K562 (cell line): Measurements from ENCODE around the gene NOSTRIN. TPM values are rescaled to one million over a fixed set of nuclear protein-coding genes. Genes with fewer than 3 reads are reported as not detected.

ENCODE experiments used
- CHCHD3 ChIP-seq: fragments of 250-450 bp; sonication (Bioruptor Pico); IDR thresholded peaks from 2 replicates; pipeline ENCODE4 v2.1.2; 2022; ENCODE audit warnings: mild to moderate bottlenecking
- FOSL1 ChIP-seq: fragments of 200-800 bp; sonication (Bioruptor generic); conservative IDR thresholded peaks from 2 replicates; pipeline ENCODE4 v1.6.1; 2016; ENCODE audit warnings: missing genetic modification characterization, missing compliant biosample characterization
- GTF2B ChIP-seq: IDR thresholded peaks from 2 replicates; pipeline ENCODE4 v1.6.1; 2011; ENCODE audit not compliant: insufficient read length; ENCODE audit errors: extremely low read depth
- JUND ChIP-seq, 2 experiments: IDR thresholded peaks; 2 replicates in 1 of 2; 3 replicates in 1 of 2; pipeline ENCODE4 v1.6.1; 2011; ENCODE audit warnings: borderline replicate concordance in 2 of 2, low read depth in 2 of 2, low read length in 2 of 2, improper control_type of control experiment in 1 of 2, missing biosample characterization in 1 of 2, missing genetic modification characterization in 1 of 2, missing genetic modification reagents in 1 of 2
- KLF1 ChIP-seq: fragments of 450-650 bp; IDR thresholded peaks from 2 replicates; pipeline ENCODE4 v1.6.1; 2016; ENCODE audit warnings: missing genetic modification characterization, missing compliant biosample characterization
- LARP7 ChIP-seq: fragments of 450-650 bp; IDR thresholded peaks from 2 replicates; pipeline ENCODE4 v1.6.1; 2016
- NFXL1 ChIP-seq: fragments of 450-650 bp; formaldehyde crosslinking; IDR thresholded peaks from 2 replicates; pipeline ENCODE4 v1.4.0; 2021; ENCODE audit warnings: mild to moderate bottlenecking
- NFYB ChIP-seq: IDR thresholded peaks from 2 replicates; pipeline ENCODE4 v1.6.1; 2011; ENCODE audit warnings: mild to moderate bottlenecking, moderate library complexity; ENCODE audit not compliant: insufficient read length; ENCODE audit errors: extremely low read depth
- PBX2 ChIP-seq, 2 experiments: IDR thresholded peaks in 1 of 2; conservative IDR thresholded peaks in 1 of 2; 2 replicates each; pipeline ENCODE4 v1.6.1; 2016; ENCODE audit warnings: low read depth in 2 of 2, mild to moderate bottlenecking in 1 of 2, missing compliant biosample characterization in 1 of 2, missing genetic modification characterization in 1 of 2, moderate library complexity in 1 of 2
- TCF7L2 ChIP-seq: fragments of 150-350 bp; IDR thresholded peaks from 2 replicates; pipeline ENCODE4 v1.6.1; 2016; ENCODE audit warnings: low read depth, mild to moderate bottlenecking, low read length, moderate library complexity
- XRCC3 ChIP-seq: fragments of 450-650 bp; IDR thresholded peaks from 2 replicates; pipeline ENCODE4 v1.6.1; 2017; ENCODE audit warnings: mild to moderate bottlenecking, moderate library complexity
- ZBTB26 ChIP-seq: fragments of 450-650 bp; formaldehyde crosslinking; IDR thresholded peaks from 2 replicates; pipeline ENCODE4 v1.4.0; 2022; ENCODE audit warnings: missing genetic modification characterization
- ZBTB33 ChIP-seq: sonication (generic); formaldehyde crosslinking; IDR thresholded peaks from 2 replicates; pipeline ENCODE4 v1.8.1; 2023; ENCODE audit warnings: mild to moderate bottlenecking, missing genetic modification reagents
- ZKSCAN3 ChIP-seq: fragments of 250-450 bp; sonication (Bioruptor Pico); IDR thresholded peaks from 2 replicates; pipeline ENCODE4 v1.4.0; 2020
- ZNF140 ChIP-seq: fragments of 250-450 bp; sonication (Bioruptor Pico); IDR thresholded peaks from 2 replicates; pipeline ENCODE4 v1.8.0; 2021; ENCODE audit warnings: moderate library complexity, mild to moderate bottlenecking, inconsistent platforms
- ZNF512 ChIP-seq: IDR thresholded peaks from 2 replicates; pipeline ENCODE4 v1.6.1; 2016; ENCODE audit warnings: missing genetic modification characterization, missing compliant biosample characterization
- polyA plus RNA-seq, 8 experiments: library from polyadenylated mRNA; depleted of rRNA in 4 of 8; stranded (reverse) in 5 of 8; unstranded in 3 of 8; fragments of >200 nt; fragmentation: Nextera tagmentation in 2 of 8; fragmentation: Illumina TruSeq in 1 of 8; extraction: Ambion mirVana in 2 of 8; extraction: Trizol in 1 of 8; gene quantifications; 2 replicates each; pipeline versions ENCODE4 v1.2.1 to v1.2.3, GENCODE V29; 2011 to 2014; ENCODE audit warnings: inconsistent platforms in 1 of 8, missing spikeins in 1 of 8
- total RNA-seq, 7 experiments: library from RNA; depleted of rRNA in 6 of 7; stranded (reverse); fragments of >200 nt in 6 of 7; fragmentation: Illumina TruSeq in 2 of 7; extraction: Trizol in 2 of 7; gene quantifications; 2 replicates each; pipeline versions ENCODE4 v1.2.1 to v1.2.3, GENCODE V29; 2011 to 2021; ENCODE audit warnings: low replicate concordance in 1 of 7

NOSTRIN gene
- total and polyA plus RNA-seq, 9 of the 15 experiments (the other 6 are each of a cell fraction or from before 2014, with no cell fraction given) = 26.7 to 82.9 (median 56.3) TPM

GRCh38 chr2:168801961-168802858, at the start of gene NOSTRIN (continued):
- TF ChIP-seq ZNF512 (tag) = no peak
- no peak for TF ChIP-seq ZBTB26 (CRISPR knock-in tag)
- TF ChIP-seq PBX2 (CRISPR knock-in tag; IDR thresholded peaks at IDR 0.05; ENCODE audit: low read depth) = no peak
- peak; percentile 42; the same call in 1 of the 2 replicates for TF ChIP-seq PBX2 (tag; conservative IDR thresholded peaks at IDR 0.05; ENCODE audit: low read depth)
- TF ChIP-seq GTF2B = no peak
- TF ChIP-seq ZBTB33 (CRISPR knock-in tag) = 0 out of 2 replicates have a peak, but pooled peaks have one; percentile 36
- no peak for TF ChIP-seq ZKSCAN3
- TF ChIP-seq XRCC3 = no peak
- TF ChIP-seq TCF7L2 = no peak
- no peak for TF ChIP-seq LARP7
- TF ChIP-seq JUND (IDR thresholded peaks at IDR 0.05; ENCODE audit: borderline replicate concordance, low read depth, low read length) = peak; percentile 32; the same call in 1 of the 2 replicates
- TF ChIP-seq JUND (tag; IDR thresholded peaks at IDR 0.05; ENCODE audit: borderline replicate concordance, low read depth, low read length) = peak; percentile 9; the same call in 2 of the 3 replicates
- TF ChIP-seq NFXL1 = peak; percentile 64; the same call in 1 of the 2 replicates
- no peak for TF ChIP-seq ZNF140 (CRISPR knock-in tag)
- TF ChIP-seq FOSL1 = no peak
- TF ChIP-seq CHCHD3 (CRISPR knock-in tag) = no peak
- TF ChIP-seq NFYB = no peak
- no peak for TF ChIP-seq KLF1 (tag)
